Measurements from ENCODE around the gene DXO. TPM values are rescaled to one million over a fixed set of nuclear protein-coding genes. Genes with fewer than 3 reads are reported as not detected.

Gene DXO
- total RNA-seq, 1 donor from 2014 or later, result 28.1 TPM

- H3K27me3 ChIP-seq (ENCODE audit: control insufficient read depth, insufficient read depth, low read length), result no peaks in the 10 kb centered on the region
- no peak for TF ChIP-seq CTCF (IDR thresholded peaks at IDR 0.05; ENCODE audit: insufficient read depth, low read length, poor library complexity, severe bottlenecking)
- H3K4me3 ChIP-seq (ENCODE audit: low read depth, low read length), result peak overlapping the region; percentile 94
- DNase-seq (ENCODE audit: low read depth), result no peak
- peaks cover 3% of the 10 kb centered on the region for H3K36me3 ChIP-seq (ENCODE audit: control insufficient read depth, insufficient read depth, low read length)
These were observed 13.6 kb downstream of the DXO start for GRCh38 chr6:31958412-31958740.

DNA sequence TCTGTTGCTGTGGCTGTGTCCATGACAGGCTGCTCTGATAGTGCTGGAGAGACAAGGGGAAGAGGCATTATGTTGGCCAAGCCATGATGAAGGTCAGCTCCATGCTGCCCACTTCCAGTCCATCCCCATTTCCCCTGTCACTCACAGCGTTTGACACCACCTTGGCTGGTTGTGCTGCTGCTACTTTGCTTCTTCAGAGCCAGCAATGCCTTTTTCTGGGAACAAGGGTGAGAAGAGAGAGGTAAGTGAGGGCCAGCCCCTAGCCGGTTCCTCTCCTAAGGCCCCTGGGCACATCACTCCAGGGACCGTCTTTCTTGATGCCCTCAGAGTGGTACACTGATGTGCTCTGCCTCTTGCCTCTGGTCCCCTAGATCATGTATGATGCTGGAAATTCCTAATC, 15.1 kb downstream of the DXO start:
- H3K36me3 ChIP-seq (ENCODE audit: control insufficient read depth, insufficient read depth, low read length), result peaks cover 3% of the 10 kb centered on the region
- H3K27me3 ChIP-seq (ENCODE audit: control insufficient read depth, insufficient read depth, low read length), result no peaks in the 10 kb centered on the region
- no peak for TF ChIP-seq CTCF (IDR thresholded peaks at IDR 0.05; ENCODE audit: insufficient read depth, low read length, poor library complexity, severe bottlenecking)
- DNase-seq (ENCODE audit: low read depth), result no peak
- no peak overlapping the region for H3K4me3 ChIP-seq (ENCODE audit: low read depth, low read length)

DNA sequence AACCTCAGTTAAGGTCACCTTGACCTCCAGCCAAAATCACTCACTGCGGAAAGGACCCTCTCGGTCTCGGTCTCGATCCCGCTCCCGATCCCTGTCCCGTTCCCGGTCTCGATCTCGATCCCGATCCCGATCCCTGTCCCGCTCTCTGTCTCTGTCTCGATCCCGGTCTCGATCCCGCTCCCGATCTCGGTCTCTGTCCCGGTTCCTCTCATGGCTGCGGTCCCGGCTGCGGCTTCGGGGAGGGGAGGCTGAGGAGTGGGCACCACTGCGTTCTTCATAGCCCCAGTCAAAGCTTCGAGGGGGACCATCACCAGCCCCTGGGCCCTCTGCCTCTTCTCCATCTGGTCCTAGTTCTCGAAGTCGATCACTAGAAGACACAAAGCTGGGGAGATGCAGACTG, 17.4 kb downstream of the DXO start:
- no peak for DNase-seq (ENCODE audit: low read depth)
- TF ChIP-seq CTCF (IDR thresholded peaks at IDR 0.05; ENCODE audit: insufficient read depth, low read length, poor library complexity, severe bottlenecking), result no peak
- peaks cover 3% of the 10 kb centered on the region for H3K36me3 ChIP-seq (ENCODE audit: control insufficient read depth, insufficient read depth, low read length)

GRCh38 chr6:31952890-31953289, 19.0 kb downstream of the DXO start:
- Histone ChIP-seq H3K36me3 (ENCODE audit: control insufficient read depth, insufficient read depth, low read length) (peaks cover 3% of the 10 kb centered on the region), H3K27me3 (ENCODE audit: control insufficient read depth, insufficient read depth, low read length) (no peaks in the 10 kb centered on the region), H3K4me3 (ENCODE audit: low read depth, low read length) (no peak overlapping the region)
- DNase-seq (ENCODE audit: low read depth), result no peak
- TF ChIP-seq CTCF (IDR thresholded peaks at IDR 0.05; ENCODE audit: insufficient read depth, low read length, poor library complexity, severe bottlenecking), result no peak

More for the DNA sequence above, 17.4 kb downstream of the DXO start:
- H3K27me3 ChIP-seq (ENCODE audit: control insufficient read depth, insufficient read depth, low read length), result no peaks in the 10 kb centered on the region
- no peak overlapping the region for H3K4me3 ChIP-seq (ENCODE audit: low read depth, low read length)

- TF ChIP-seq CTCF (IDR thresholded peaks at IDR 0.05; ENCODE audit: insufficient read depth, low read length, poor library complexity, severe bottlenecking), result peak; percentile 83
- DNase-seq (ENCODE audit: low read depth), result no peak
- Histone ChIP-seq H3K27me3 (ENCODE audit: control insufficient read depth, insufficient read depth, low read length) (peaks cover under 1% of the 10 kb centered on the region), H3K36me3 (ENCODE audit: control insufficient read depth, insufficient read depth, low read length) (peaks cover 3% of the 10 kb centered on the region), H3K4me3 (ENCODE audit: low read depth, low read length) (no peak overlapping the region)
These were observed 19.7 kb downstream of the DXO start for GRCh38 chr6:31952140-31952805.

- DNase-seq (ENCODE audit: low read depth), result no peak
- TF ChIP-seq CTCF (IDR thresholded peaks at IDR 0.05; ENCODE audit: insufficient read depth, low read length, poor library complexity, severe bottlenecking), result no peak
- H3K36me3 ChIP-seq (ENCODE audit: control insufficient read depth, insufficient read depth, low read length), result no peaks in the 10 kb centered on the region
- H3K27me3 ChIP-seq (ENCODE audit: control insufficient read depth, insufficient read depth, low read length), result peaks cover 3% of the 10 kb centered on the region
- no peak overlapping the region for H3K4me3 ChIP-seq (ENCODE audit: low read depth, low read length)
These were observed 21.9 kb downstream of the DXO start for GRCh38 chr6:31949926-31950548.
